H1 (cell line): ENCODE results near the gene TFDP1. TPM values are rescaled to one million over a fixed set of nuclear protein-coding genes. Genes with fewer than 3 reads are reported as not detected.

Experiments
- CTCF ChIA-PET: fragments of 300-600 bp; sonication (Branson Sonifier 250); formaldehyde crosslinking; loops from one replicate; lab custom pipeline; 2021; ENCODE audit not compliant: partially characterized antibody; lab: Charles Lee
- POLR2A ChIA-PET: fragments of 300-600 bp; sonication (Branson Sonifier 250); formaldehyde crosslinking; loops from one replicate; lab custom pipeline; 2021; ENCODE audit warnings: inconsistent platforms; ENCODE audit not compliant: partially characterized antibody; lab: Charles Lee
- DNase-seq, 2 experiments: peaks; one replicate each; pipeline versions ENCODE4 v3.0.0 to v3.0.0-alpha.2; 2010 to 2022; ENCODE audit warnings: low spot score in 2 of 2, low read depth in 1 of 2, mixed read lengths in 1 of 2
- FAIRE-seq: peaks from 2 replicates; lab custom pipeline; 2011; peaks lifted over from hg19 to GRCh38; lab: Jason Lieb, UNC
- H2AFZ ChIP-seq: 2 replicates; pipeline ENCODE4 v1.8.1; 2012; ENCODE audit warnings: low read length, inconsistent platforms
- H2AK5ac ChIP-seq: 2 replicates; pipeline ENCODE4 v1.6.1; 2013; ENCODE audit warnings: low read depth, low read length
- H2BK120ac ChIP-seq: replicated peaks from 2 replicates; pipeline ENCODE3; 2013; ENCODE audit warnings: low read depth, low read length, inconsistent platforms
- H2BK12ac ChIP-seq: 2 replicates; pipeline ENCODE4 v1.6.1; 2013; ENCODE audit warnings: low read depth, low read length
- H2BK15ac ChIP-seq: 2 replicates; pipeline ENCODE4 v1.6.1; 2013; ENCODE audit warnings: low read length
- H2BK20ac ChIP-seq: 2 replicates; pipeline ENCODE4 v1.6.1; 2013; ENCODE audit warnings: low read length
- H2BK5ac ChIP-seq: 2 replicates; pipeline ENCODE4 v1.6.1; 2013; ENCODE audit warnings: low read depth, low read length
- H3K14ac ChIP-seq: 2 replicates; pipeline ENCODE4 v1.6.1; 2013; ENCODE audit warnings: inconsistent platforms; ENCODE audit not compliant: insufficient read length
- H3K18ac ChIP-seq: 2 replicates; pipeline ENCODE4 v1.6.1; 2013; ENCODE audit warnings: low read length; ENCODE audit errors: extremely low read depth
- H3K23ac ChIP-seq: 2 replicates; pipeline ENCODE4 v1.6.1; 2013; ENCODE audit warnings: inconsistent platforms; ENCODE audit not compliant: insufficient read length
- H3K23me2 ChIP-seq: 2 replicates; pipeline ENCODE4 v1.6.1; 2013; ENCODE audit warnings: low read depth, low read length
- H3K27ac ChIP-seq: 2 replicates; pipeline ENCODE4 v1.6.1; 2011; ENCODE audit warnings: low read depth, low read length, inconsistent platforms
- H3K27me3 ChIP-seq, 4 experiments: replicated peaks in 1 of 4; 1 replicate in 1 of 4; 2 replicates in 3 of 4; pipeline versions ENCODE4 v1.6.1 to v1.8.1; 2011 to 2013; ENCODE audit warnings: low read length in 3 of 4, mild to moderate bottlenecking in 3 of 4, inconsistent platforms in 2 of 4, mixed read lengths in 2 of 4, moderate library complexity in 1 of 4; ENCODE audit not compliant: control insufficient read depth in 3 of 4, insufficient read depth in 3 of 4; ENCODE audit errors: extremely low read depth in 1 of 4
- H3K36me3 ChIP-seq, 4 experiments: 2 replicates each; pipeline versions ENCODE4 v1.6.1 to v1.8.1; 2011 to 2013; ENCODE audit warnings: mild to moderate bottlenecking in 4 of 4, low read length in 3 of 4, moderate library complexity in 2 of 4, control low read depth in 1 of 4, inconsistent platforms in 1 of 4; ENCODE audit not compliant: insufficient read depth in 4 of 4, control insufficient read depth in 2 of 4
- H3K4ac ChIP-seq: replicated peaks from 2 replicates; pipeline ENCODE3; 2013; ENCODE audit warnings: low read length, low read depth, mixed read lengths, inconsistent platforms; ENCODE audit not compliant: insufficient read length
- H3K4me1 ChIP-seq, 4 experiments: replicated peaks in 1 of 4; 1 replicate in 1 of 4; 2 replicates in 3 of 4; pipeline versions ENCODE4 v1.6.1 to v1.8.1; 2011 to 2013; ENCODE audit warnings: low read length in 3 of 4, inconsistent platforms in 2 of 4, mixed read lengths in 1 of 4; ENCODE audit not compliant: insufficient read depth in 4 of 4, control insufficient read depth in 3 of 4
- H3K4me2 ChIP-seq, 2 experiments: 2 replicates each; pipeline versions ENCODE4 v1.6.1 to v1.8.1; 2011 to 2013; ENCODE audit warnings: low read depth in 2 of 2, low read length in 2 of 2, control low read depth in 1 of 2, inconsistent platforms in 1 of 2, mild to moderate bottlenecking in 1 of 2; ENCODE audit not compliant: insufficient read depth in 1 of 2
- H3K4me3 ChIP-seq, 4 experiments: fragments of 200-600, 300-600 bp in 1 of 4; sonication (generic), shearing (Covaris generic), sonication (Bioruptor Twin) in 1 of 4; 2 replicates each; pipeline versions ENCODE4 v1.5.1 to v1.8.1; 2011 to 2016; ENCODE audit warnings: low read length in 4 of 4, low read depth in 3 of 4, control low read depth in 2 of 4, inconsistent platforms in 2 of 4, mild to moderate bottlenecking in 2 of 4, mixed read lengths in 1 of 4, moderate library complexity in 1 of 4; ENCODE audit not compliant: insufficient read depth in 2 of 4; ENCODE audit errors: extremely low read depth in 1 of 4
- H3K56ac ChIP-seq: replicated peaks from 2 replicates; pipeline ENCODE3; 2013; ENCODE audit warnings: low read depth, mild to moderate bottlenecking, mixed read lengths, low read length, inconsistent platforms; ENCODE audit not compliant: insufficient read length
- H3K79me1 ChIP-seq: 2 replicates; pipeline ENCODE4 v1.6.1; 2013; ENCODE audit warnings: low read depth, low read length, control low read depth
- H3K79me2 ChIP-seq, 2 experiments: 2 replicates each; pipeline versions ENCODE4 v1.6.1 to v1.8.1; 2012 to 2013; ENCODE audit warnings: low read length in 2 of 2, mild to moderate bottlenecking in 2 of 2, inconsistent platforms in 1 of 2; ENCODE audit not compliant: insufficient read depth in 2 of 2, control insufficient read depth in 1 of 2
- H3K9ac ChIP-seq, 4 experiments: replicated peaks in 1 of 4; 1 replicate in 1 of 4; 2 replicates in 3 of 4; pipeline versions ENCODE4 v1.6.1 to v1.8.1; 2011 to 2013; ENCODE audit warnings: low read depth in 3 of 4, low read length in 3 of 4, control low read depth in 2 of 4, mild to moderate bottlenecking in 2 of 4, moderate library complexity in 2 of 4, inconsistent platforms in 1 of 4; ENCODE audit errors: extremely low read depth in 1 of 4
- H3K9me3 ChIP-seq, 2 experiments: 2 replicates each; pipeline versions ENCODE4 v1.6.1 to v1.8.1; 2012 to 2013; ENCODE audit warnings: mild to moderate bottlenecking in 2 of 2, moderate library complexity in 2 of 2, control low read depth in 1 of 2, inconsistent platforms in 1 of 2, low read depth in 1 of 2, low read length in 1 of 2, mixed read lengths in 1 of 2; ENCODE audit not compliant: insufficient read depth in 2 of 2
- H4K20me1 ChIP-seq, 2 experiments: replicated peaks in 1 of 2; 2 replicates each; pipeline versions ENCODE3 to v1.8.1; 2011 to 2013; ENCODE audit warnings: inconsistent platforms in 2 of 2, low read length in 2 of 2, mild to moderate bottlenecking in 1 of 2; ENCODE audit not compliant: insufficient read depth in 2 of 2, control insufficient read depth in 1 of 2
- H4K5ac ChIP-seq: 2 replicates; pipeline ENCODE4 v1.6.1; 2013; ENCODE audit warnings: low read length, low read depth, mixed read lengths, inconsistent platforms; ENCODE audit not compliant: insufficient read length
- H4K8ac ChIP-seq: 2 replicates; pipeline ENCODE4 v1.8.0; 2013; ENCODE audit warnings: mild to moderate bottlenecking, moderate library complexity, low read length, inconsistent platforms; ENCODE audit not compliant: insufficient read depth; ENCODE audit errors: extremely low read depth
- H4K91ac ChIP-seq: replicated peaks from 2 replicates; pipeline ENCODE3; 2013; ENCODE audit warnings: low read length, mixed read lengths, inconsistent platforms; ENCODE audit not compliant: insufficient read length
- POU5F1 ChIP-seq: IDR thresholded peaks from 2 replicates; pipeline ENCODE4 v1.6.1; 2011; ENCODE audit warnings: low read depth, mild to moderate bottlenecking, low read length, moderate library complexity
- WGBS, 2 experiments: shearing (Covaris generic) in 1 of 2; methylation state at CpG; one replicate each; pipeline versions ENCODE4 v1.1.6 to v1.1.7; 2013 to 2015; ENCODE audit warnings: low lambda C conversion rate in 2 of 2, mixed read lengths in 2 of 2, inconsistent platforms in 1 of 2, low coverage in 1 of 2, missing lambda C conversion rate in 1 of 2; ENCODE audit not compliant: insufficient replicate concordance in 2 of 2, insufficient coverage in 1 of 2, insufficient read length in 1 of 2; ENCODE audit errors: extremely low coverage in 1 of 2, missing lambda C conversion rate in 1 of 2; 5-methylcytosine and 5-hydroxymethylcytosine counted together
- polyA plus RNA-seq, 7 experiments: library from polyadenylated mRNA; depleted of rRNA in 3 of 7; stranded (reverse) in 5 of 7; unstranded in 2 of 7; fragments of >200 nt in 5 of 7; fragments of 200-250 nt in 2 of 7; gene quantifications; 1 replicate in 5 of 7; 2 replicates in 1 of 7; 4 replicates in 1 of 7; pipeline versions ENCODE4 v1.2.1 to v1.2.3, GENCODE V29; 2011 to 2013; ENCODE audit warnings: missing spikeins in 2 of 7, mixed read lengths in 2 of 7
- total RNA-seq: library from RNA; stranded (reverse); fragmentation: NEBNext Ultra II Directional; extraction: Animal tissue kit (Norgen Biotek cat#: 25700); gene quantifications from 2 replicates; pipeline ENCODE4 v1.2.1, GENCODE V29; 2021

TFDP1 gene
- total and polyA plus RNA-seq, 2 of the 8 experiments (the other 6 are each of a cell fraction or from before 2014, with no cell fraction given): 43.6 to 81.9 TPM

DNA sequence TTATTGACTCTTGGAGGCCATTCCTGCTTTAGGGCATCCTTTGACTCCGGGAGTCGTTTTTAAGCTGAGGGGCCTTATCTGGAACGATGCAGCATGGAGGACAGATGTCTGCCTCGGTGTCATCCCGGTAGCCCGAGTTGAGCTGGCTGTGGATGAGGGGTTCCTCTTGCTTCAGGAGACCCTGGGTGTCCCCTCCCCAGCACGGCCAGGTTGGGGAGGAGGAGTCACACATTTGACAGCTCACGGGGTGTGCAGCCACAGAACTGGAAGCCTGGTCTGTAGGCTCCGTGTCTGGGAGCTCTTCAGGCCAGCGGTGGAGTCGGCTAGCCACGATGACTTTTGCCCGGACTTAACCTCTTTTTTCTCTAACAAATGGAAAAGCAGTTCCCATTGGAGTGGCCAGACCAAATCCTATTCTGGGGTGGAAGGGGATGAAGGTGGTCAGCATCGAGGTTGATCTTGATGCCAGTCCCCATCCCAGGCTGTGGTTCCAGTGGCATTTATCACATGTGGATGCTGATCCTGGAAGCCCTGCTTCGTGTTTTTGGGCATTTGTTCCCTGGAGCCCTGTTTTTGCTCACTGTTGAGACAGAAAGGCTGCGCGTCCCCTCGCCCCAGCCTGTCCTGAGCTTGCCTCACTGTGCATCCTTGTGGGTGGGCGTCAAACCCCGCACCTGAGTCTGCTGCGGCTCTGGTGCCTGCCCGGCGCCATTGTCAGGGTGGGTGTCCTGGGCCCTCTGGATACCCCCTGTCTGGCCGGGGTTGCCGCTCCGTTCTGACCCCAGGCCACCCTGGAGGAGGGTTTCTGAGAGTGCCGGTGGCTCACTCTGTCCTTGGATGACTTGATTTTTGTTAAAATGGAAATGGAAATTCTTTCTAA, 12.0 kb downstream of the TFDP1 start:
- Histone ChIP-seq H2BK5ac (no peak overlapping the region), H3K4me2 (no peak overlapping the region), H2AFZ (no peak overlapping the region), H2BK12ac (no peak overlapping the region), H3K9ac (no peak overlapping the region), H3K4me1 (no peaks in the 10 kb centered on the region), H4K5ac (no peak overlapping the region), H4K20me1 (peaks cover 12 to 18% of the 10 kb centered on the region in 2 experiments), H2AK5ac (no peak overlapping the region), H3K27ac (no peak overlapping the region), H2BK15ac (no peak overlapping the region), H3K23me2 (no peaks in the 10 kb centered on the region), H3K79me1 (peaks cover 20% of the 10 kb centered on the region), H2BK20ac (no peak overlapping the region), H3K14ac (no peak overlapping the region), H3K4me3 (no peak overlapping the region), H4K91ac (no peak overlapping the region), H3K36me3 (peaks cover 2 to 22% (median 7%) of the 10 kb centered on the region in 4 experiments; a peak in 6 of 8 replicates), H3K27me3 (no peaks in the 10 kb centered on the region), H3K56ac (no peak overlapping the region), H2BK120ac (no peak overlapping the region), H3K23ac (no peak overlapping the region), H3K18ac (no peak overlapping the region), H3K9me3 (peaks cover 0 to 3% of the 10 kb centered on the region in 2 experiments; a peak in 1 of 4 replicates), H4K8ac (peak overlapping the region; percentile 76; the same call in 1 of the 2 replicates), H3K4ac (no peak overlapping the region), H3K79me2 (peaks cover 16 to 85% of the 10 kb centered on the region in 2 experiments)
- WGBS, 2 experiments: 94% methylated on average over 27 of the region's 27 CpGs; no CpG with 5 or more reads in 1 of the 2 experiments
- FAIRE-seq (no peak), DNase-seq (no peak)
- no peak for TF ChIP-seq POU5F1
- ChIA-PET POLR2A (interaction anchor here (0.6 kb wide), 2 partner anchors 13 to 16 kb away, joined by 3 read pairs; no protein-coding TSS in a partner anchor), CTCF (interaction anchor here (0.7 to 1.6 kb wide), 3 partner anchors 9 to 103 kb away, joined by 3 to 5 read pairs (median 4); no protein-coding TSS in a partner anchor)
